H1 (cell line): ENCODE data around the gene CCDC63. TPM values are rescaled to one million over a fixed set of nuclear protein-coding genes. Genes with fewer than 3 reads are reported as not detected.

Experiments
- CTCF ChIA-PET: fragments of 300-600 bp; sonication (Branson Sonifier 250); formaldehyde crosslinking; loops from one replicate; lab custom pipeline; 2021; ENCODE audit not compliant: partially characterized antibody; lab: Charles Lee
- POLR2A ChIA-PET: fragments of 300-600 bp; sonication (Branson Sonifier 250); formaldehyde crosslinking; loops from one replicate; lab custom pipeline; 2021; ENCODE audit warnings: inconsistent platforms; ENCODE audit not compliant: partially characterized antibody; lab: Charles Lee
- DNase-seq, 2 experiments: peaks; one replicate each; pipeline versions ENCODE4 v3.0.0 to v3.0.0-alpha.2; 2010 to 2022; ENCODE audit warnings: low spot score in 2 of 2, low read depth in 1 of 2, mixed read lengths in 1 of 2
- FAIRE-seq: peaks from 2 replicates; lab custom pipeline; 2011; peaks lifted over from hg19 to GRCh38; lab: Jason Lieb, UNC
- H2AFZ ChIP-seq: 2 replicates; pipeline ENCODE4 v1.8.1; 2012; ENCODE audit warnings: low read length, inconsistent platforms
- H2AK5ac ChIP-seq: 2 replicates; pipeline ENCODE4 v1.6.1; 2013; ENCODE audit warnings: low read depth, low read length
- H2BK120ac ChIP-seq: replicated peaks from 2 replicates; pipeline ENCODE3; 2013; ENCODE audit warnings: low read depth, low read length, inconsistent platforms
- H2BK12ac ChIP-seq: 2 replicates; pipeline ENCODE4 v1.6.1; 2013; ENCODE audit warnings: low read depth, low read length
- H2BK15ac ChIP-seq: 2 replicates; pipeline ENCODE4 v1.6.1; 2013; ENCODE audit warnings: low read length
- H2BK20ac ChIP-seq: 2 replicates; pipeline ENCODE4 v1.6.1; 2013; ENCODE audit warnings: low read length
- H2BK5ac ChIP-seq: 2 replicates; pipeline ENCODE4 v1.6.1; 2013; ENCODE audit warnings: low read depth, low read length
- H3K14ac ChIP-seq: 2 replicates; pipeline ENCODE4 v1.6.1; 2013; ENCODE audit warnings: inconsistent platforms; ENCODE audit not compliant: insufficient read length
- H3K18ac ChIP-seq: 2 replicates; pipeline ENCODE4 v1.6.1; 2013; ENCODE audit warnings: low read length; ENCODE audit errors: extremely low read depth
- H3K23ac ChIP-seq: 2 replicates; pipeline ENCODE4 v1.6.1; 2013; ENCODE audit warnings: inconsistent platforms; ENCODE audit not compliant: insufficient read length
- H3K23me2 ChIP-seq: 2 replicates; pipeline ENCODE4 v1.6.1; 2013; ENCODE audit warnings: low read depth, low read length
- H3K27ac ChIP-seq: 2 replicates; pipeline ENCODE4 v1.6.1; 2011; ENCODE audit warnings: low read depth, low read length, inconsistent platforms
- H3K27me3 ChIP-seq, 4 experiments: replicated peaks in 1 of 4; 1 replicate in 1 of 4; 2 replicates in 3 of 4; pipeline versions ENCODE4 v1.6.1 to v1.8.1; 2011 to 2013; ENCODE audit warnings: low read length in 3 of 4, mild to moderate bottlenecking in 3 of 4, inconsistent platforms in 2 of 4, mixed read lengths in 2 of 4, moderate library complexity in 1 of 4; ENCODE audit not compliant: control insufficient read depth in 3 of 4, insufficient read depth in 3 of 4; ENCODE audit errors: extremely low read depth in 1 of 4
- H3K36me3 ChIP-seq, 4 experiments: 2 replicates each; pipeline versions ENCODE4 v1.6.1 to v1.8.1; 2011 to 2013; ENCODE audit warnings: mild to moderate bottlenecking in 4 of 4, low read length in 3 of 4, moderate library complexity in 2 of 4, control low read depth in 1 of 4, inconsistent platforms in 1 of 4; ENCODE audit not compliant: insufficient read depth in 4 of 4, control insufficient read depth in 2 of 4
- H3K4ac ChIP-seq: replicated peaks from 2 replicates; pipeline ENCODE3; 2013; ENCODE audit warnings: low read length, low read depth, mixed read lengths, inconsistent platforms; ENCODE audit not compliant: insufficient read length
- H3K4me1 ChIP-seq, 4 experiments: replicated peaks in 1 of 4; 1 replicate in 1 of 4; 2 replicates in 3 of 4; pipeline versions ENCODE4 v1.6.1 to v1.8.1; 2011 to 2013; ENCODE audit warnings: low read length in 3 of 4, inconsistent platforms in 2 of 4, mixed read lengths in 1 of 4; ENCODE audit not compliant: insufficient read depth in 4 of 4, control insufficient read depth in 3 of 4
- H3K4me2 ChIP-seq, 2 experiments: 2 replicates each; pipeline versions ENCODE4 v1.6.1 to v1.8.1; 2011 to 2013; ENCODE audit warnings: low read depth in 2 of 2, low read length in 2 of 2, control low read depth in 1 of 2, inconsistent platforms in 1 of 2, mild to moderate bottlenecking in 1 of 2; ENCODE audit not compliant: insufficient read depth in 1 of 2
- H3K4me3 ChIP-seq, 4 experiments: fragments of 200-600, 300-600 bp in 1 of 4; sonication (generic), shearing (Covaris generic), sonication (Bioruptor Twin) in 1 of 4; 2 replicates each; pipeline versions ENCODE4 v1.5.1 to v1.8.1; 2011 to 2016; ENCODE audit warnings: low read length in 4 of 4, low read depth in 3 of 4, control low read depth in 2 of 4, inconsistent platforms in 2 of 4, mild to moderate bottlenecking in 2 of 4, mixed read lengths in 1 of 4, moderate library complexity in 1 of 4; ENCODE audit not compliant: insufficient read depth in 2 of 4; ENCODE audit errors: extremely low read depth in 1 of 4
- H3K56ac ChIP-seq: replicated peaks from 2 replicates; pipeline ENCODE3; 2013; ENCODE audit warnings: low read depth, mild to moderate bottlenecking, mixed read lengths, low read length, inconsistent platforms; ENCODE audit not compliant: insufficient read length
- H3K79me1 ChIP-seq: 2 replicates; pipeline ENCODE4 v1.6.1; 2013; ENCODE audit warnings: low read depth, low read length, control low read depth
- H3K79me2 ChIP-seq, 2 experiments: 2 replicates each; pipeline versions ENCODE4 v1.6.1 to v1.8.1; 2012 to 2013; ENCODE audit warnings: low read length in 2 of 2, mild to moderate bottlenecking in 2 of 2, inconsistent platforms in 1 of 2; ENCODE audit not compliant: insufficient read depth in 2 of 2, control insufficient read depth in 1 of 2
- H3K9ac ChIP-seq, 4 experiments: replicated peaks in 1 of 4; 1 replicate in 1 of 4; 2 replicates in 3 of 4; pipeline versions ENCODE4 v1.6.1 to v1.8.1; 2011 to 2013; ENCODE audit warnings: low read depth in 3 of 4, low read length in 3 of 4, control low read depth in 2 of 4, mild to moderate bottlenecking in 2 of 4, moderate library complexity in 2 of 4, inconsistent platforms in 1 of 4; ENCODE audit errors: extremely low read depth in 1 of 4
- H3K9me3 ChIP-seq, 2 experiments: 2 replicates each; pipeline versions ENCODE4 v1.6.1 to v1.8.1; 2012 to 2013; ENCODE audit warnings: mild to moderate bottlenecking in 2 of 2, moderate library complexity in 2 of 2, control low read depth in 1 of 2, inconsistent platforms in 1 of 2, low read depth in 1 of 2, low read length in 1 of 2, mixed read lengths in 1 of 2; ENCODE audit not compliant: insufficient read depth in 2 of 2
- H4K20me1 ChIP-seq, 2 experiments: replicated peaks in 1 of 2; 2 replicates each; pipeline versions ENCODE3 to v1.8.1; 2011 to 2013; ENCODE audit warnings: inconsistent platforms in 2 of 2, low read length in 2 of 2, mild to moderate bottlenecking in 1 of 2; ENCODE audit not compliant: insufficient read depth in 2 of 2, control insufficient read depth in 1 of 2
- H4K5ac ChIP-seq: 2 replicates; pipeline ENCODE4 v1.6.1; 2013; ENCODE audit warnings: low read length, low read depth, mixed read lengths, inconsistent platforms; ENCODE audit not compliant: insufficient read length
- H4K8ac ChIP-seq: 2 replicates; pipeline ENCODE4 v1.8.0; 2013; ENCODE audit warnings: mild to moderate bottlenecking, moderate library complexity, low read length, inconsistent platforms; ENCODE audit not compliant: insufficient read depth; ENCODE audit errors: extremely low read depth
- H4K91ac ChIP-seq: replicated peaks from 2 replicates; pipeline ENCODE3; 2013; ENCODE audit warnings: low read length, mixed read lengths, inconsistent platforms; ENCODE audit not compliant: insufficient read length
- CHD2 ChIP-seq: IDR thresholded peaks from 2 replicates; pipeline ENCODE4 v1.6.1; 2012; ENCODE audit warnings: low read length, improper control_type of control experiment
- KDM5A ChIP-seq: fragments of 200-600 bp; IDR thresholded peaks from 2 replicates; pipeline ENCODE4 v1.7.1; 2012; ENCODE audit warnings: mild to moderate bottlenecking, low read length, inconsistent platforms, mixed read lengths
- SIX5 ChIP-seq: IDR thresholded peaks from 2 replicates; pipeline ENCODE4 v1.6.1; 2011; ENCODE audit warnings: mild to moderate bottlenecking, low read depth, low read length
- SP4 ChIP-seq: IDR thresholded peaks from 2 replicates; pipeline ENCODE4 v1.6.1; 2012; ENCODE audit warnings: low read length, inconsistent platforms
- WGBS, 2 experiments: shearing (Covaris generic) in 1 of 2; methylation state at CpG; one replicate each; pipeline versions ENCODE4 v1.1.6 to v1.1.7; 2013 to 2015; ENCODE audit warnings: low lambda C conversion rate in 2 of 2, mixed read lengths in 2 of 2, inconsistent platforms in 1 of 2, low coverage in 1 of 2, missing lambda C conversion rate in 1 of 2; ENCODE audit not compliant: insufficient replicate concordance in 2 of 2, insufficient coverage in 1 of 2, insufficient read length in 1 of 2; ENCODE audit errors: extremely low coverage in 1 of 2, missing lambda C conversion rate in 1 of 2; 5-methylcytosine and 5-hydroxymethylcytosine counted together
- polyA plus RNA-seq, 7 experiments: library from polyadenylated mRNA; depleted of rRNA in 3 of 7; stranded (reverse) in 5 of 7; unstranded in 2 of 7; fragments of >200 nt in 5 of 7; fragments of 200-250 nt in 2 of 7; gene quantifications; 1 replicate in 5 of 7; 2 replicates in 1 of 7; 4 replicates in 1 of 7; pipeline versions ENCODE4 v1.2.1 to v1.2.3, GENCODE V29; 2011 to 2013; ENCODE audit warnings: missing spikeins in 2 of 7, mixed read lengths in 2 of 7
- total RNA-seq: library from RNA; stranded (reverse); fragmentation: NEBNext Ultra II Directional; extraction: Animal tissue kit (Norgen Biotek cat#: 25700); gene quantifications from 2 replicates; pipeline ENCODE4 v1.2.1, GENCODE V29; 2021

The CCDC63 gene
- total and polyA plus RNA-seq, 2 of the 8 experiments (the other 6 are each of a cell fraction or from before 2014, with no cell fraction given): 0.42 to 0.93 TPM

DNA sequence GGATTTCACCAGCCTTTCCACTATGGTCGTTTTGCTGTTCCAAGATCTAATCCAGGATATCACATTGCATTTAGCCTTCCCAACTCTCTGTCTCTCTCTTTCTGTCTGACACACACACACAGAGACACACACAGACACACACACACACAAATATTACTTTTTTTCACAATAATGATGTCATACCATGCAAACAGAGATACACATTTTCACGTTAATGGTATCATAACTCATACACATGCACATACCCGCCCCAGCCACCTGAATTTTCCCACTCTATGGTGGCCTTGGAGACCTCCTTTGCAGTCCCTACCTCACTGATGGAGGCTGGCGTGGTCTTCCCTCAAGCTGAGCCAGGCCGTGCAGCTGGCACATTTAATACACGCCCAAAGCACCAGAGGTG lies 80.8 kb downstream of the CCDC63 start:
- FAIRE-seq (no peak), DNase-seq (no peak)
- H2AFZ ChIP-seq: no peak overlapping the region
- peaks cover 0 to 4% of the 10 kb centered on the region in 2 experiments for H4K20me1 ChIP-seq
- no peak overlapping the region for H2AK5ac ChIP-seq
- no peak overlapping the region for H3K14ac ChIP-seq
- peaks cover 0 to 10% (median 4%) of the 10 kb centered on the region in 4 experiments; a peak in 5 of 7 replicates for H3K4me1 ChIP-seq
- 0 out of 2 replicates have a peak overlapping the region, but pooled peaks have one; percentile 85 for H2BK15ac ChIP-seq
- no peak overlapping the region for H4K91ac ChIP-seq
- POLR2A ChIA-PET: no interaction called here
- no peak overlapping the region for H3K9ac ChIP-seq
- WGBS, 2 experiments: 81% methylated on average over 6 of the region's 6 CpGs; no CpG with 5 or more reads in 1 of the 2 experiments
- no peaks in the 10 kb centered on the region for H3K9me3 ChIP-seq
- TF ChIP-seq KDM5A (no peak), CHD2 (no peak), SP4 (no peak), SIX5 (no peak)
- no peak overlapping the region; the same call in 1 of the 2 replicates for H2BK12ac ChIP-seq
- H3K27me3 ChIP-seq: no peaks in the 10 kb centered on the region; a peak in 1 of 7 replicates
- H3K56ac ChIP-seq: no peak overlapping the region
- H2BK5ac ChIP-seq: no peak overlapping the region
- H3K27ac ChIP-seq: no peak overlapping the region
- H3K18ac ChIP-seq: no peak overlapping the region
- H3K36me3 ChIP-seq: no peaks in the 10 kb centered on the region
- H2BK120ac ChIP-seq: no peak overlapping the region
- H3K23ac ChIP-seq: no peak overlapping the region
- CTCF ChIA-PET: interaction anchor here (0.6 to 4.3 kb wide), 5 partner anchors 9 to 363 kb away, joined by 3 to 25 read pairs (median 4); no protein-coding TSS in a partner anchor
- H4K8ac ChIP-seq: no peak overlapping the region
- no peak overlapping the region for H3K4me2 ChIP-seq
- H4K5ac ChIP-seq: no peak overlapping the region
- no peak overlapping the region for H2BK20ac ChIP-seq
- H3K79me2 ChIP-seq: no peaks in the 10 kb centered on the region
- H3K79me1 ChIP-seq: no peaks in the 10 kb centered on the region
- peaks cover 5% of the 10 kb centered on the region; the same call in 1 of the 2 replicates for H3K23me2 ChIP-seq
- no peak overlapping the region for H3K4ac ChIP-seq
- no peak overlapping the region for H3K4me3 ChIP-seq
